ENCODE results near the gene LRRC37B. TPM values are rescaled to one million over a fixed set of nuclear protein-coding genes. Genes with fewer than 3 reads are reported as not detected.

Gene LRRC37B
- total RNA-seq (2021; ENCODE audit: unreplicated experiment) (8.8 TPM), Bru-seq, nascent RNA (percentile 57 among the genes with signal in this experiment), BruChase-seq, experiment 1, labeled RNA remaining after a 6-hour chase (percentile 56 among the genes with signal in this experiment), BruChase-seq, experiment 2, labeled RNA remaining after a 2-hour chase (percentile 62 among the genes with signal in this experiment)
- 6.5 and 8.4 TPM in 2 replicates for polyA plus RNA-seq (2012)
- long read RNA-seq, partial matches to known transcripts, result 1 of 4 reads
- long read RNA-seq, other reads (novel, unspliced or antisense), result 2 of 4 reads

DNA sequence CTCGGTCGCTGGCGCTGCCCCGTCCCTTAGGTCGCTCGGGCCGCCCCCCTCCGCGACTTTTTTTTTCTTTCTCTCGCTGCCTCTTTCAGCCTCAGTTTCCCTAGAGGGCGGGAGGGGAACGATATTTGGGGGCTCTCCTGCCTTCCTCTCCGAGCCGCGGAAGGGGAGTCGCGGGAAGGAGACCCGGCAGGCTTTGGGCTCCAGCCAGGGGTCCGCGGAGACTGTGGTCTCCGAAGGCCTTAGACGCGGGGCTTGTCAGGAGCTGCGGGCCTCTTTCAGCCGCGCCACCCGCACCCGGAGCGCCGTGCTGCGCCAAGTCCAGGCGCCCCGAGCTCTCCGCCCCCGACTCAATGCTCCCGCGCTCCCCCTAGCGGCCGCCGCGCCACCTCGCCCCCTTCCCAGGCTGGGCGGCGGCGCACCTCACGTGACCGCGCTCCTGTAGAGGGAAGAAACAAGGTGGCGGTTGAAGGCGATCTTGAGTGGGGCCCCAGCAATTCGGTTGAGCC lies at the start of gene LRRC37B:
TSS of gene LRRC37B (plus strand) at position 427 of the 506 bp plus-strand sequence. CDS start 14,010 bp downstream, outside the sequence.
- H2AFZ ChIP-seq (ENCODE audit: low read depth, low read length, poor library complexity, severe bottlenecking), result peak within 1 kb of the TSS; percentile 92
- peak within 1 kb of the TSS; percentile 97 for H3K4me2 ChIP-seq (ENCODE audit: low read length)
- peak within 1 kb of the TSS; percentile 65 for H3K9ac ChIP-seq (ENCODE audit: low read length)
- DNase-seq (ENCODE audit: low read depth, low spot score) (peak; percentile 42), ATAC-seq (peak; percentile 95)
- intact Hi-C loops (cut with micrococcal nuclease), result no loop called here
- H3K79me2 ChIP-seq (ENCODE audit: insufficient read depth, low read length), result peaks cover 16% of the 10 kb centered on the region
- POLR2A ChIA-PET, result interaction anchor here (1.1 kb wide), 1 partner anchor 9 kb away, joined by 3 read pairs; no protein-coding TSS in a partner anchor
- H3K27ac ChIP-seq (ENCODE audit: low read depth, low read length), result peak within 1 kb of the TSS; percentile 63; the same call in 1 of the 2 replicates
- RAD21 ChIA-PET (ENCODE audit: low non-redundant PET in 1 of 2, low total read pairs in 2 of 2, uncharacterized antibody in 2 of 2, unreplicated experiment in 2 of 2), result no interaction called here
- CTCF ChIA-PET, result interaction anchor here (0.6 to 1.6 kb wide), 6 partner anchors 8 to 132 kb away, joined by 3 to 12 read pairs (median 4); no protein-coding TSS in a partner anchor
- H3K4me1 ChIP-seq (ENCODE audit: control insufficient read depth in 1 of 2, insufficient read depth in 2 of 2, low read length in 2 of 2), result peaks cover 4 to 14% of the 10 kb centered on the region in 2 experiments
- H3K9me2 ChIP-seq (ENCODE audit: insufficient read depth), result no peaks in the 10 kb centered on the region
- no peaks in the 10 kb centered on the region for H3K9me3 ChIP-seq (ENCODE audit: control insufficient read depth in 1 of 2, insufficient read depth in 1 of 2, low read depth in 1 of 2, low read length in 2 of 2)
- no peaks in the 10 kb centered on the region for H3K27me3 ChIP-seq (ENCODE audit: insufficient read depth, low read length)
- no peaks in the 10 kb centered on the region; the same call in 1 of the 2 replicates for H4K20me1 ChIP-seq (ENCODE audit: insufficient read depth)
- peak within 1 kb of the TSS; percentile 74 for H3K4me3 ChIP-seq (replicated peaks in 1 of 2; ENCODE audit: low read depth in 1 of 2, low read length in 2 of 2)
- no TSS peak for BruUV-seq (replicated peaks)
- H3K36me3 ChIP-seq (ENCODE audit: control insufficient read depth in 1 of 2, insufficient read depth in 2 of 2, low read length in 2 of 2), result no peaks in the 10 kb centered on the region
- TF ChIP-seq, protein P1, sequence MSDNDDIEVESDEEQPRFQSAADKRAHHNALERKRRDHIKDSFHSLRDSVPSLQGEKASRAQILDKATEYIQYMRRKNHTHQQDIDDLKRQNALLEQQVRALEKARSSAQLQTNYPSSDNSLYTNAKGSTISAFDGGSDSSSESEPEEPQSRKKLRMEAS (IDR thresholded peaks at IDR 0.05), result peak; percentile 81
- peak; percentile 89 for TF ChIP-seq EGR1 (IDR thresholded peaks at IDR 0.05; ENCODE audit: low read depth)
- TF ChIP-seq YY1 (IDR thresholded peaks at IDR 0.05; ENCODE audit: extremely low read depth, insufficient replicate concordance, low read depth, low read length), result peak; percentile 63
- TF ChIP-seq ELF1 (IDR thresholded peaks at IDR 0.05; ENCODE audit: borderline replicate concordance, low read depth), result no peak
- TF ChIP-seq TCF7L2 (IDR thresholded peaks at IDR 0.05; ENCODE audit: borderline replicate concordance, extremely low read depth, insufficient read depth, insufficient read length), result no peak
- no peak for TF ChIP-seq SP1 (IDR thresholded peaks at IDR 0.05; ENCODE audit: low read depth)
- TF ChIP-seq POLR2A (IDR thresholded peaks at IDR 0.05; ENCODE audit: borderline replicate concordance, extremely low read depth, insufficient read depth, insufficient read length), result no peak
- no peak for TF ChIP-seq ATF3 (IDR thresholded peaks at IDR 0.05)
- TF ChIP-seq CBX3 (IDR thresholded peaks at IDR 0.05; ENCODE audit: low read depth), result no peak
- TF ChIP-seq, protein P2, sequence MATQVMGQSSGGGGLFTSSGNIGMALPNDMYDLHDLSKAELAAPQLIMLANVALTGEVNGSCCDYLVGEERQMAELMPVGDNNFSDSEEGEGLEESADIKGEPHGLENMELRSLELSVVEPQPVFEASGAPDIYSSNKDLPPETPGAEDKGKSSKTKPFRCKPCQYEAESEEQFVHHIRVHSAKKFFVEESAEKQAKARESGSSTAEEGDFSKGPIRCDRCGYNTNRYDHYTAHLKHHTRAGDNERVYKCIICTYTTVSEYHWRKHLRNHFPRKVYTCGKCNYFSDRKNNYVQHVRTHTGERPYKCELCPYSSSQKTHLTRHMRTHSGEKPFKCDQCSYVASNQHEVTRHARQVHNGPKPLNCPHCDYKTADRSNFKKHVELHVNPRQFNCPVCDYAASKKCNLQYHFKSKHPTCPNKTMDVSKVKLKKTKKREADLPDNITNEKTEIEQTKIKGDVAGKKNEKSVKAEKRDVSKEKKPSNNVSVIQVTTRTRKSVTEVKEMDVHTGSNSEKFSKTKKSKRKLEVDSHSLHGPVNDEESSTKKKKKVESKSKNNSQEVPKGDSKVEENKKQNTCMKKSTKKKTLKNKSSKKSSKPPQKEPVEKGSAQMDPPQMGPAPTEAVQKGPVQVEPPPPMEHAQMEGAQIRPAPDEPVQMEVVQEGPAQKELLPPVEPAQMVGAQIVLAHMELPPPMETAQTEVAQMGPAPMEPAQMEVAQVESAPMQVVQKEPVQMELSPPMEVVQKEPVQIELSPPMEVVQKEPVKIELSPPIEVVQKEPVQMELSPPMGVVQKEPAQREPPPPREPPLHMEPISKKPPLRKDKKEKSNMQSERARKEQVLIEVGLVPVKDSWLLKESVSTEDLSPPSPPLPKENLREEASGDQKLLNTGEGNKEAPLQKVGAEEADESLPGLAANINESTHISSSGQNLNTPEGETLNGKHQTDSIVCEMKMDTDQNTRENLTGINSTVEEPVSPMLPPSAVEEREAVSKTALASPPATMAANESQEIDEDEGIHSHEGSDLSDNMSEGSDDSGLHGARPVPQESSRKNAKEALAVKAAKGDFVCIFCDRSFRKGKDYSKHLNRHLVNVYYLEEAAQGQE (IDR thresholded peaks at IDR 0.05; ENCODE audit: low read depth), result no peak
- TF ChIP-seq SRF (IDR thresholded peaks at IDR 0.05; ENCODE audit: low read depth), result no peak
- TF ChIP-seq ZFX (IDR thresholded peaks at IDR 0.05), result no peak
- no peak for TF ChIP-seq ZNF274 (IDR thresholded peaks at IDR 0.05; ENCODE audit: low read depth, low read length)
- peak; percentile 45 for TF ChIP-seq RAD21 (IDR thresholded peaks at IDR 0.05; ENCODE audit: low read depth)
- TF ChIP-seq POLR2AphosphoS5 (IDR thresholded peaks at IDR 0.05; ENCODE audit: low read depth, low read length), result peak; percentile 68
- TF ChIP-seq EZH2 (IDR thresholded peaks at IDR 0.05), result no peak
- peak; percentile 66 to 90 (median 71) for TF ChIP-seq CTCF (IDR thresholded peaks at IDR 0.05 in 2 of 3, conservative IDR thresholded peaks at IDR 0.05 in 1 of 3; ENCODE audit: borderline replicate concordance in 1 of 3, insufficient read depth in 1 of 3, low read depth in 2 of 3, low read length in 2 of 3)
- no peak for TF ChIP-seq CEBPB (IDR thresholded peaks at IDR 0.05; ENCODE audit: low read depth)
- TF ChIP-seq SIN3A (IDR thresholded peaks at IDR 0.05; ENCODE audit: low read depth), result no peak

Measured in HCT116 (cell line).